T1000 (cell line): ENCODE measurements around the gene ING5.
"Not testable (repeated sequence)": the region's sequence is repeated elsewhere in the genome, so short reads cannot be mapped to it uniquely, and the experiment has no call there.

Experiments used
- DNase-seq: peaks from one replicate; lab custom pipeline; 2025; ENCODE audit warnings: mixed read lengths; lab: John Stamatoyannopoulos, UW

The ING5 gene

DNA sequence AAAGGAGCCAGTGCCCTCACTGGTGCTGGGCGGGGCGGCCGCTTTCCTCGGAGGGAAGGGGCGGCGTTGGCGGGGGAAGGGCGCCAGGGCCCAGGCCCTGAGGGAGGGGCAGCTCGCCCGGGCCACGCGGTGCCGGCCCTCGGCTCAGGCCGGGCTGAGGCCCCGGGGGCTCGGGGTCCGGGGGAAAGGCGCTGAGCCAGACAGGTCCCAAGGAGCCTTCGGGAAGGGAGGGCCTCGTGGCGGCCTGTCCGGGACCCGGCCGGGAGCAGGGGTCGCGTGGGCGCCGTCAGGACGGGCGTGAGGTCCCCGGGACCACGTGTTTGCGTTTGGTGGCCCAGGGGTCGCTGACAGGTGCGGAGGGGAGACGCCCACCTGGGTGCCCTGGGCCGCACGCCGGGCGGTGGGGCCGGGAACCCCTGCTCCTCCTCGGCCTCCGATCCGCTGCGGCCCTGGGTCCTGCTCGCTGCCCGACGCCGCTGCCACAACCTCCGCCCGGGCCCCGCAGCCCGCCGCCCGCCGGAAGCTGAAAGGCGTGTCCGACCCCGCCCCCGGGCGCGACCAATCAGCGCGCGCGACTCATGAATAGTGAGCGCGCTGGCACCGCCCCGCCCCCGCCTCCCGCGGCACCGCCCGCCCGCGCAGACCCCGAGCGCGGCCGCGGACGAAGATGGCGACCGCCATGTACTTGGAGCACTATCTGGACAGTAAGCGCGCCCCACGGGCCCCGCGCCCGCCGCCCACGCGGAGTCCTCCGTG lies at the start of gene ING5:
TSS of gene ING5 (plus strand) at position 641 of the 756 bp plus-strand sequence. CDS start at position 668, 27 bp downstream.
- DNase-seq = peak; percentile 88

GRCh38 chr2:241652142-241652541 lies 49.7 kb upstream of the ING5 start:
- no peak for DNase-seq

DNA sequence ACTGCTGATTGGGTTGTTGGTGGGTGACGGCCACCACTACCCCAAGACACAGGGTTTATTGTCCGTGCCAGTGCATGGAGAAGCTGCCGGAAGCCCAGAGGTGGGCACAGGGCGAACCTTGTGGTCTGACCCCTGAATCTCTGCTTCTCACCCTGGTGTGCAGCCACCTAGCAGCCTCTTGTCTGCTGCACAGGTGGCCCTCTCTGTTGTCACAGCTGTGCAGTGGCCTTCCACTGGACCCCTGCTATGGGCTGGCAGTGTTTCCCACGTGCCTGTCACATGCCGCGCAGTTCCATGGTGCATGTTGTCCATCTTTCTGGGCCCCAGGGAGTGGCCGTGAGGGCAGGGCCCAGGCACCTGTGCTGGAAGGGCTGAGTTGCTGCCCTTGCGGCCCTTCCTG lies 49.1 kb upstream of the ING5 start:
- no peak for DNase-seq

DNA sequence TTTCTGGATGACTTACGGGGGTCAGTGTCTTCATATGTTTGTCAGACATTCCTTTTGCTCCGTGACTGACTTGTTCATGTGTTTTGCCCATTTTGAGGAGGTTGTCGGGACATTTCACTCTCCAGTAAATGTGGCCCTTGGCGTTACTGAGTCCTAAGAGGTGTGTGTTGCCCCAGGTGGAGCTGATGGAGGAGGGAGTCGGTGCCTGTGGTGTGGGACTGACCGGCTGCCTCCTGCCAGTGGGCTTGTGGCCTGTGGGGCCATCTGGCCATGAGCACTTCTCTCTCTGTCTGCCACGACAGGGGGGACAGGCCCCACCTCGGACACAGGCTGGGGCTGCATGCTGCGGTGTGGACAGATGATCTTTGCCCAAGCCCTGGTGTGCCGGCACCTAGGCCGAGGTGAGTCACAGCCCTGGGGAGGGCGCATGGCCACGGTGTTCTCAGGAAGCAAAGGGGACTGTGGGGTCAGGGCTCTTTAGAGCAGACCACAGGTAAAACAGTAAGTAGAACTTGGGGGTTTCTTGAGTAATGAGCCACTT lies 48.6 kb upstream of the ING5 start:
- no peak for DNase-seq

GRCh38 chr2:241654551-241654950 lies 47.3 kb upstream of the ING5 start:
- DNase-seq = no peak

GRCh38 chr2:241655516-241656189 lies 46.2 kb upstream of the ING5 start:
- no peak for DNase-seq

- no peak for DNase-seq
Measured at GRCh38 chr2:241656190-241656741, 45.6 kb upstream of the ING5 start.

DNA sequence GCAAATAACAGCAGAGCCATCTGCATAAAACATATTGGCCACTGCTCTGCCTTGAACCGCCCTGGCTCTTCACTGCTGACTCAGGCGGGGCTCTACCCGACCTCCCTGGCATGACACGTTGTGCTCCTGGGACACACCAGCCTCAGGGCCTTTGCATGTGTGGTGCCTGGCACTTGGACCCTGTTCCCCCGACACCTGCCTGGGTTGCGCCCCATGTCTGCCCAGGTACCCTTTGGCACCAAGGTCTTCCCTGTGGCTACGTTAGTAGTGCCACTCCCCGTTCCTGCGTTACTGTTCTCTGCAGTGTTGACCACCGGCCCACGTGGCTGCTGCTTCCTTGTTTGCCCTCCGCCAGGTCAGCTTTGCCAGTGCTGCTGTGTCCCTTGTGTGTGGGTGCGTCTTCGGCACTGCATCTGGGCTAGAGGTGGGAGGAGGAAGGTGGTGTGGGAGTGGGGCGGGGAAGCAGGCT lies 44.0 kb upstream of the ING5 start:
- DNase-seq = no peak

DNA sequence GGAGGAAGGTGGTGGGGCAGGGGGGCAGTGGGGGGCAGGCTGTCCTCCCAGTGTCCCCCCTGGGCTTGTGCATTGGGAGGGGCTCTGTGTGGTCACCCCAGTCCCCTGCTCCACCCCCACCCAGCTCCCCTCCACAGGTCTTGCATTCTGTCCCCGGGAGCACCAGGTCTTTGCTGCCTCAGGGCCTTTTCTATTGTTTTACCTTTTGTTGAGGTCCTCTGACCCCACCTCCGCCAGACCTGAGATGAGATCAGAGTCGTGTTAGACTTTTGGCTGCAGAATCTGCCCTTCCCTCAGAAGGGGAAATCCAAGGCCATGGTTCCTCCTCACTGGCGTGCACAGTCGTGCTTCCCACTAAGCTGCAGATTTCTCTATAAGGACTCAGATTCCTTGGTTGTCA lies 43.5 kb upstream of the ING5 start:
- no peak for DNase-seq

GRCh38 chr2:241659150-241659739 lies 42.6 kb upstream of the ING5 start:
- DNase-seq = peak; percentile 13

DNA sequence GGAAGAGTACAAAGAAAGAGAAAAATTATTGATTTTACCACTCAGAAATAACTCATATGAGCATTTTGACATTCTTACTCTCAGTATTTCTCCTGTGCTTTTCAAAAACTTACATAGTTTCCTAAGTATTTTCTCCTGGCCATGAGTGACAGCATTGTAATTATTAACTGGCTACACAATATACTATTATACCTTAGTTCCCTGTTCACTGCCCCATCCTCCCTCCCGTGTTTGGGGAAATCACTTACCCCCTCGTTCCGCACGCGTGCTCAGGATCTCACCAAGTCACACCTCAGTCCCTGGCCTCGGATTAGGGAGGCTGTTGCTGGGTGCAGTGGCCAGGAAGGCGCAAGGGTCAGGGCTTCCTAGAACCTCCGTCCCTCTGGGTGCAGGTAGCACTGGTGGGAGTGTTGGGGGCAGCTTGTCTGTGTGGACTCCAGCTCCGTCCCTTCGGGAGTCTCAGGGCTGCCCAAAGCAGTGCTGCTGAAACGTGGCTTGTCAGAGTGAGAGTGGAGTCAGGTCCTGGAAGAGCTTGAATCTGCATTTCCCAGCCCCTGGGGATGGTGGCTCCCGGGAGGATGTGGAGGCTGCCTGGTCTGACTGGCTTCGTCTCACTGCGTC lies 41.1 kb upstream of the ING5 start:
- no peak for DNase-seq

GRCh38 chr2:241662731-241663130 lies 39.1 kb upstream of the ING5 start:
- not testable (repeated sequence) for DNase-seq

DNA sequence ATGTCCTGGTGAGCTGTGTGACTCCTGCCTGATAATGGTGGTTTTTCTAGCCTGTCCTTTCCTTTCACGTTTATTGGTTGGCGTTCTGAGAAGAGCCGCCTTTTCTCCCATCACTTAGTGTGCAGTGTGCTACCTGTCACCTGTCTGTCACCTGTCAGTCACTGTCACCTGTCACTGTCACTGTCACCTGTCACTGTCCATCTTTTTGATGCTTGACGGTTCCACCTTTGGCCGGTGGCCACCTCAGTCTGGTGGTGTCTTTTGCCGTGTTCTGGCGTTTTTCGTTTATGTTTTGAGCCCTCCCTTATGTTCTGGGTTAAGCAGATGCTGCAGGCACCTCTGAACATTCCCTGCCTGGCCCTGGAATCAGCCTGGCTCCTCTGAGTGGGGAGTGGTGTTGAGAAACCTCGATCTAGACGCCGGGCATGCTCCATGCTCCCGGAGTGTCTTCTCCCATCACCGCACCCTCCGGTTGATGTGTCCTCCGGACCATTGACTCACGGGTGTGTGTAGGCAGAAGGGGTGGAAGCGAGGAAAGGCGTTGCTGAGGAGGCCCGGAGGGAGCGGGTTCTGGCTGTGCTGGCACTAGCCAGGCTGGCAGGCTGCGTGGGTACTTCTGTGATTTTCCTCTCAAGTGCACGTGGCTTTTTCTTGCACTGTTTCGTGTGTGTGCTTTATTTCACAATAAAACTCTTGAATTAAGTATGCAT lies 36.0 kb upstream of the ING5 start:
- DNase-seq = no peak

DNA sequence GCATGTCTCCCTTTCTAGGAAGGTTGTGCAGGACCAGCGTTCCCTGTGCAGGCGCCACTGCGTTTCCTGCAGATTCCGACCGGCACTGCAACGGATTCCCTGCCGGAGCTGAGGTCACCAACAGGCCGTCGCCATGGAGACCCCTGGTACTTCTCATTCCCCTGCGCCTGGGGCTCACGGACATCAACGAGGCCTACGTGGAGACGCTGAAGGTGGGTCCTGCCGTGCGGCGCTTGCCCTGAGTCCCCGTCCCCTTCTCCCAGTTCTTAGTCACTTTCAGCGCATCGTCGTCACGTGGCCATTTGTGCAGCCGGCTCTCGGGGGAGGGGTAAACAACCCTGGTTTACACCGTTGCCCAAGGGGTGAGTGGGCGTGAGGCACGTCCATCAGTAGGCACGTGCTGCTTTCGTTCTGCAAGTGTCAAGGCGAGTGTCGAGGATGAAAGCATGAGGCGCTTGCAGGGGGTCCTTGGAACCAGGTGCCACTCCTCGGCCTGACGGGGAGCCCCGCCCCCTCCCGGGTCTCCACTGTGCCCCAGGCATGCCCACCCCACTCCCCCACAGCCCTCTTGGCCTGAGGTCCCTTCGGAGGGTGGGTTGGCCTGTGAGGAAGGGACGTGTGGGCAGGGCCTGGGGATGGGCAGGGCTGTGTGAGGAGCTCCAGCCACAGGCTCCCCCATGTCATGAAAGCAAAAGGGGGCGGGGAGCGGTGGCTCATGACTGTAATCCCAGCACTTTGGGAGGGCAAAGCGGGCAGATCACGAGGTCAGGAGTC lies 35.0 kb upstream of the ING5 start:
- DNase-seq = no peak

GRCh38 chr2:241668354-241668753 lies 33.5 kb upstream of the ING5 start:
- DNase-seq = no peak

- DNase-seq = no peak
Measured at GRCh38 chr2:241668839-241669238, 33.0 kb upstream of the ING5 start.

- no peak for DNase-seq
Measured at GRCh38 chr2:241670333-241671110, 31.3 kb upstream of the ING5 start.

DNA sequence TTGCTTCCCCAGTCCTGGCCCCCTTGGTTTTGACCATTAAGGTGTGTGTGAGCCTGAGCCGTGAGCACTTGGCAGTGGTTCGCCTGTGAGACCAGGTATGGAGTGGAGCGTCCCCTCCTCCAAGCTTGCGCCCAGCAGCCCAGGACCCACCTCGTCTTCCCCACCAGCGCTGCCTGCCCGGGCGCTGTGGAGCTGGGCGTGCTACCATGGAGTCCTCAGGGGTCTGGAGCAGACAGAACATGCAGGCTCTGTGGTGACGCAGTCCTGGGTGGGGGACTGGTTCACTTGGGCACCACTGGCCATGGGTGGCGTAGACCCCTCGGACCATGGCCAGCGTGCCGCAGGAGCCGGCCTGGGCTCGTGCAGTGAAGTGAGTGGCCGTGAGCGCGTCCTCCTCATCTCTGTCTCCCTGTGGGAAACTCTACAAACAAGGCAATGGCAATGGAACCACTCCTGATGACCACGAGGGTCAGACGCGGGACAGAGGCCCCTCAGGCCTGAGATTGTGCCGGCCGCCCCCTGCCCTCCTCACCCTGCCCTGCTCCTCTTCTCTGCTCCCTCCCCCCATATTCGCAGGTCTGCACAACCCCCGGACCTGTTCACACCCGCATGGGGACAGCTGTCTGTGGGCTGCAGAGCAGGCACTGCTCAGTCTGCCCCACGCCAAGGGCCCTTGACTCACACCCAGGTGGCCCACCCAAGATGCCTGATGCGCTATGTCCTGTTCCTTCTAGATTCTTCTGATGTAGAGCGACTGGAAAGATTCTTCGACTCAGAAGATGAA lies 30.2 kb upstream of the ING5 start:
- DNase-seq = no peak
